Stimulated activated effector memory CD8-positive, alpha-beta T cell treated with anti-CD3 and anti-CD28 coated beads, Interleukin-12 subunit alpha, Interleukin-12 subunit beta, amount 100 ng/mL, for 72 hours (primary cell): Measurements from ENCODE around the gene FGF22.
A peak's percentile ranks its signal among the peaks of the same experiment; 100 is the strongest.

Source experiments
- ATAC-seq: fragments of 150-1000 bp; cut with Tn5 transposase; 2 replicates; pipeline ENCODE4 v1.10.0; 2021
- DNase-seq, 2 donors: peaks; one replicate each; pipeline ENCODE4 v3.0.0; 2021 to 2022; ENCODE audit warnings: low spot score in 2 of 2
- H3K27ac Mint-ChIP-seq: one replicate; pipeline ENCODE4 v1.8.0; 2022; ENCODE audit warnings: mild to moderate bottlenecking, mixed read lengths
- H3K36me3 Mint-ChIP-seq: one replicate; pipeline ENCODE4 v1.8.0; 2022; ENCODE audit warnings: mild to moderate bottlenecking, mixed read lengths
- H3K4me1 Mint-ChIP-seq: one replicate; pipeline ENCODE4 v1.8.0; 2022; ENCODE audit warnings: mixed read lengths
- H3K4me3 Mint-ChIP-seq: one replicate; pipeline ENCODE4 v1.8.0; 2022; ENCODE audit warnings: mild to moderate bottlenecking, mixed read lengths
- H3K9me3 Mint-ChIP-seq: one replicate; pipeline ENCODE4 v1.8.0; 2022; ENCODE audit warnings: mixed read lengths

Gene FGF22

DNA sequence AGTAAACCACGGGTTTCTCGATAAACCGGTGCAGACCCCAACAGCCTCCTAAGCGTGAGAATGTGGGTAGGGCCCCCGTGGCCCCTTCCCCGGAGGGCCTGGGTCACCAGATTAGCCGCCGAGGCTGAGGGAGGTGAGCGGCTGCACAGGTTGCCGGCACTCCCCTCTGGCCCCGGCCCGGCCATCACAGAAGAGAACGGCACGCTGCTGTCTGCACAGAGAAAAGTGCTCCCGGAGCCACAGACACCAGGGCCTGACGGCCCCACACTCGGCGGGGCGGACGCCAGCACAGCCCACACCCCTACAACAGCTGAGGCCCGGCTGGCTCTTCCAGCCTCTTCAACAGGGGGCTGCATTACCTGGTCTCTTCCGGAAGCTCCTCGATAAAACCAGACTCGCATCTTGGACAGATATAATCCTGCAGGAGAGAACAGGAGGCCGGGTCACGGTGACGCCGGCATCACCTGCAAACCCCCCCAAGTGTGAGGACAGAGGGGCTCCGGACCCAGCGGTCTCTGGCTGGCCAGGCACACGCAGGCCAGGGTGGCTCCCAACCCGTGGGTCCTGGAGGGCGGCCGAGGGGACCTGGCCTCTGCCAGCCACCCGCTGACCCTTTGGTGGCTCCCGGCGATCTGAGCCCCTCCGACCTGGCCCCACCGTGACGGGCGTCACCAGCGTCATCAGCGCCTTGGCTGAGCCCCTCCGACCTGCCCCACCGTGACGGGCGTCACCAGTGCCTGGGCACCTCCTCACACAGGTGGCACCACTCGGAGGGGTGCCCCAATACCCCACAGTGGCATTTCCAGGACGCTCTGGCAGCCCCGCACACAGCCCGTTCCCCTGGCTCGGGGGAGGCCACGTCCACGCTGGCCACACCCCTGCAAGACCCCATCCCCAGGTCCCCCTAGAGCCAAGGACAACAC, 13.0 kb downstream of the FGF22 start:
- Mint-ChIP-seq H3K36me3 (peaks cover 99% of the 10 kb centered on the region), H3K4me3 (no peak overlapping the region)

DNA sequence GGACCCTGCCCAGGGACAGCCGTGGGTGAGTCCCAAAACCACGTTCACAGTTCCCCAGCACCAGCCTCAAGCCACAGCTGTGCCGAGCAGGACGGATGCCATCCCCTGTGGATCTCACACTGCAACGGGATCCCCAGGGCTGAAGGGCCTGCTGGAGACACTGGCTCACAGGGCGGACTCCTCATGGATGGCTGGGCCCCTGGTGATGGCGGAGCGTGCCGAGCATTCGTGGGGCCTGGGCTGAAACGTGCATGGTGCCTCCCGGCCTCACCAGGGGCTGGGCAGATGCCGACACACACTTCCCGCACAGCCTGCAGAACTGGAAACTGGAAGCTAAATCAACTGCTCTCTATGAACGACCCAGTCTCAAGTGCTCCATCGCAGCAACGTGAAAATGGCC, 13.7 kb downstream of the FGF22 start:
- H3K4me1 Mint-ChIP-seq = peaks cover 36% of the 10 kb centered on the region
- no peak overlapping the region for H3K27ac Mint-ChIP-seq
- H3K4me3 Mint-ChIP-seq = no peak overlapping the region
- no peaks in the 10 kb centered on the region for H3K9me3 Mint-ChIP-seq
- no peak for ATAC-seq
- peaks cover 98% of the 10 kb centered on the region for H3K36me3 Mint-ChIP-seq
- no peak for DNase-seq

More for the DNA sequence above, 13.0 kb downstream of the FGF22 start:
- Mint-ChIP-seq H3K9me3 (no peaks in the 10 kb centered on the region), H3K27ac (no peak overlapping the region), H3K4me1 (peaks cover 33% of the 10 kb centered on the region)
- ATAC-seq = no peak
- no peak for DNase-seq

DNA sequence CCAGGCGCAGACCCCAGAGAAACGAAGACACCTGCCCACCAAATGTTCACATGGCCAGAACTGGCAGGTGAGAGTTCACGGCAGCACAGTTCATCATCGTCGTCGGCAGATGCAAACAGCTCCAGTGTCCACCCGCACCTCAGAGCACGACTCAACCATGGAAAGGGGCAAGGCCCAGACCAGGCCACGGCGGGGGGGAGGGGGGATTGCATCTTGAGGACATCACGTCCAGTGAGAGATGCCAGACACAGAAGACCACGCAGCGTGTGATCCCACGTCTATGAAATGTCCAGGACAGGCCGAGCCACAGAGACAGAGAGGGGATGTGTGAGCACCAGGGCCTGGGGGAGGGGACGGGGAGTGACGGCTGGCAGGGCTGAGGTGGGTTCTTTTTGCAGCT, 16.0 kb downstream of the FGF22 start:
- no peak for DNase-seq
- peaks cover 59% of the 10 kb centered on the region for H3K4me1 Mint-ChIP-seq
- H3K36me3 Mint-ChIP-seq = peaks cover 96% of the 10 kb centered on the region
- H3K4me3 Mint-ChIP-seq = peak overlapping the region; percentile 38
- no peak for ATAC-seq
- H3K9me3 Mint-ChIP-seq = no peaks in the 10 kb centered on the region
- peak overlapping the region; percentile 89 for H3K27ac Mint-ChIP-seq

DNA sequence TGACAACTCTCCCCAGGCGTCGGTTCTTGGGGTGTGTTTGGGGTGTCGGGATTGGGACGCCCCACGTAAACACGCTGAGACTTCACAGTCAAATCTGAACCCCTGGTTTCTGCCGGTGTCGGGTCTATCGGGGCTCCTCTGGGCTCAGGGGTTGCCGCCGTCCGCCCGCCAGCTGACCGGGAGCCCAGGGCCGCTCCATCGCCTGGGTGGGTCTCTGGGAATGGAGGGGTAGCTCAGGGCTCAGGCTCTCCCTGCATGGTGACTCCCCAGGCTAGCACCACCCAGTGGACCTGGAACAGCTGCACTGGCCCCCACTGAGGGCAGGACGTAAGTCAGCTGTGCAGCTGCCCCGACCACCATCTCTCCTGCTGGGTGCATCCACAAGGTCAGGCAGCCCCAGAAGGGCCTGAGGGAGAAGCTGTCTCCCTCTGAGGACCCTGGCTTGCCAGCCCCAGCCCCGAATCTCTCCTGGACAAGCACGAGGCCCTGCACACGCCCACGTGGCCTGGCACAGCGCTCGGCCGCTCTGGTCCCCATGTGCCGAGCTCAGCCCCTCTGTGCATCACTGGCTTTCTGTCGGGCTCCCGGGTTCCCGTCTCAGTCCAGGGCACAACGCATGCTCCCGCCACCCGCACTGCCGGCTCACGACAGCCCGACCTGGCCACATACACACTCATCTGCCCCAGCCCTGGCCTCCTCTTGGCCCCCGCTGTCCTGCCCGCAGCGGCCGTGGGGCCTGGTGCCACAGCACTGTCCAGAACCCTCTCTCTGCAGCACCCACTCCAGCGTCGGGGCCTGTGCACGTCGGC, 17.3 kb downstream of the FGF22 start:
- Mint-ChIP-seq H3K4me3 (peak overlapping the region; percentile 98), H3K4me1 (peaks cover 72% of the 10 kb centered on the region), H3K9me3 (no peaks in the 10 kb centered on the region), H3K27ac (peak overlapping the region; percentile 89), H3K36me3 (peaks cover 95% of the 10 kb centered on the region)
- ATAC-seq = no peak
- DNase-seq = no peak

DNA sequence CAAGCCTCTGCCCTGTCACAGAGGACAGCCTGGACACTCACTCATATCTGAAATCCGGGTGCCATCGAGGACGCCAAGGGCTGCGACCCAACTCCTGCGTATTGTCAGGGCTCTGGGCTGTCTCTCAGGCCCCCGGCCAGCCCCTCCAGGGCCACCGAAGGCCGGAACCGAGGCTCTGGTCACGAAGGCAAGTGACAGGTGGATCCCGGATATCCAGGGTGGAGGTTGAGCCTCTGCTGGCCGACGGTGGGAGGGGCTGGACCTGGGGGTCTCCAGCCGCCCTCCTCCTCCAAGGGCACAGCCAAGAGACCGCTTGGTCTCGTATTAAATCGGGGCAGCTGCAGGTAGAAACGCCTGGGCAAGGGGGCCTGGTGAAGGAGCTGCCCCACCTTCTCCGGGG, 17.9 kb downstream of the FGF22 start:
- H3K4me3 Mint-ChIP-seq = peak overlapping the region; percentile 98
- peaks cover 73% of the 10 kb centered on the region for H3K4me1 Mint-ChIP-seq
- H3K36me3 Mint-ChIP-seq = peaks cover 91% of the 10 kb centered on the region
- no peak for DNase-seq
- no peak overlapping the region for H3K27ac Mint-ChIP-seq
- H3K9me3 Mint-ChIP-seq = no peaks in the 10 kb centered on the region
- ATAC-seq = no peak

DNA sequence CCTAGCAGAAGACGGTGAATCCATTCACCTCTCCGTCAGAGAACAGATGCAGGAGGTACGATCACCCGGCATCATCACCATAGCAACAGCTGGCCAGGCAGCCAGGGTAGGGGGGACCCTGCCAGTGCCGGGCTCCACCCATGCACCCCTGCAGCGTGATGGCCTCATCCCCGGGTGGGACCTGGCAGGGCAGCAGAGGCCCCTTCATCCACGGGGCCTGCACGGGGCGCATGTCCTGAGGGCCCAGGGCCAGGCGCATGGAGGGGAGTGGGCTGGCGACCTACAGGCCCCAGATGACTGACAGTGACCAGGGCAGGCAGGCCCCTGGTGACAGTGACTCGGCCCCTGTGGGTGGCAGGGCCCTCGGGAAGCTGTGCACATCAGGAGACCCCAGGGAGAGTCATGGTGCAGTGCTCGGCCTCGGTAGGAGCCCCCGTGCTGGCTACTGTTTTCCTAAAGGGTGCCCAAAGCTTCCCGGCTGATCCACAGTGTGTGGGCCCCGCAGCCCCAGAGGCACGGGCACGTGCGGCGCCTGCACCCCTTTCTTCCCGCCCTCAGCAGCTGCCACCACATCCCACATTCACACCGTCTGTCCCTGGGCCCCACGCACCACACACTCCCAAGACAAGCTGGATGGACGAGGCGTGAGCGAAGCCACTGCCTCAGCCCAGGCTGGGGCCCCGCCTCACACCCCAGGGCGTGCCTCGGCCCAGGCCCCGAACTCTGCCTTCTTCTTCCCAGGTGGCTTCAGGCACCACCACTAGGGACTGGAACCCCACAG, 18.6 kb downstream of the FGF22 start:
- H3K4me3 Mint-ChIP-seq = peak overlapping the region; percentile 98
- H3K36me3 Mint-ChIP-seq = peaks cover 84% of the 10 kb centered on the region
- H3K4me1 Mint-ChIP-seq = peaks cover 74% of the 10 kb centered on the region
- no peak for ATAC-seq
- no peak for DNase-seq
- no peaks in the 10 kb centered on the region for H3K9me3 Mint-ChIP-seq
- H3K27ac Mint-ChIP-seq = peak overlapping the region; percentile 95

DNA sequence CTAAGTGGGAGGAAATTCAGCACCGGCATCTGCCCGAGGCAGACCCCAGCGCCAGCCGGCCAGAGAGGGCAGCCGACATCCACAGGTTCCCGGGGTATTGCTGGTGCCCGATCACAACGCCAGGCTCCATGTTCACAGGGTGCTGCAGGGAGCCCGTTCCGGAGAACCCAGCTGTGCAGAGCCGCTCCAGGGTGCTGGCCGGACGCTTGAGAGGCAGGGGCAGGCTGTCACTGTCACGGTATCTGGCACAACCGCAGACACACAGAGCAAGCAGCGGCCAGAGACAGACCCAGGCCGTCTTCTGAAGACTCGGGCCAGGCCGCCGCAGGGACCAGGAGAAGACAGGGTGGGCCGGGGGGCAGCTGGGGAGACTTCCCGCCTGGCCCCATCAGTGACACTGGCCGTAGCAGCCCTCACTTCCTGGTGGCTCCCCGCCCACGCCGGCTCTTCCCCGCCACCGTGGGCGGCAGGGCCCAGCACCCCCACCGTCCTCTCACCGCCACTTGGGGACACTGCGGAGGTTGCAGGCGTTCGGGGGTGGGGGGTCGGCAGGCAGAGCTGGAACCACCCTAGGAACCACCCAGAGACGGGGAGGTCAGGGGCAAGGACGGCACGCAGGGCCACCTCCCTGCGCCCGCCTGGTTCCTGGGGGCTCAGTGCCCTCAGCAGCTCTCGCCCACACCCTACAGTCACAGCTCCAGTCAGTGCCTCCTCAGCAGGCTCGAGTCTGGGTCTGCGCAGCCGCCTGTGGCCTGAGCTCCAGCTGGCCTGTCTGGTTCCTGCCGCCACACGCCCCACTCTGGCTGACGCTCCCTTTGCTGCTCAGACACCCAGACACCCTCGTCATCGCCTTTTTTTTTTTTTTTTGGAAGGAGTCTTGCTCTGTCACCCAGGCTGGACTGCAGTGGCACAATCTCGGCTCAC, 19.5 kb downstream of the FGF22 start:
- no peaks in the 10 kb centered on the region for H3K9me3 Mint-ChIP-seq
- ATAC-seq = peak; percentile 73
- H3K36me3 Mint-ChIP-seq = peaks cover 81% of the 10 kb centered on the region
- peak overlapping the region; percentile 98 for H3K4me3 Mint-ChIP-seq
- H3K4me1 Mint-ChIP-seq = peaks cover 82% of the 10 kb centered on the region
- DNase-seq = peak in 1 of 2 donors; percentile 32
- H3K27ac Mint-ChIP-seq = peak overlapping the region; percentile 95

DNA sequence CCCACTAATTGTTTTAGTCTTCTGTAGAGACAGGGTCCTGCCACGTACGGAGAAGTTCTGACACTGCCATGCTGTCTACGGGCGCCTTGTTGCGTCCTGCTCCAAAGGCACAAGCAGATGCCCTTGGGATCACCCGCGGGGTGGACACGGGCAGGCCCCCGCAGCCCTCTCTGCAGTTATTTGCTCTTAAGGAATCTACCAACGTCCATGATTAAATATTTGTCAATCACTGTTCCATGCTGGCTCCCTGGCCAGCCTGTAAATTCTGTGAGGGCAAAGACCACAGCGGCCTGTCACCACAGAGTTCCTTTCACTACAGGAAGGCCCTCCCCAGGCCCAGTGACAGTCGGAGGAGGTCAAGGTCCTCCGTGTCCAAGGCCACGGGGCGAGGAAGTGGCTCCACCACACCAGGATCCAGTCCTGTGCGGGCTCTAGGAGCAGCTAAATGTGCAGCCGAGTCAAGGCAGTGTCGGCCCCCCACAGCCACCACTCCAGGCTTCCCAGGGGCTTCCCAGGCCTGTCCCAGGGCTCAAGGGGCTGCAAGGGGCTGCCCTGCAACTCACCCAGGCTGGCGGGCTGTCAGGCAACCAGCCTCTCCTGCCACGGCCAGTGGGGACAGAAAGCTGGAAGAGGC, 21.2 kb downstream of the FGF22 start:
- Mint-ChIP-seq H3K36me3 (peaks cover 63% of the 10 kb centered on the region), H3K9me3 (no peaks in the 10 kb centered on the region), H3K4me1 (peaks cover 76% of the 10 kb centered on the region), H3K4me3 (peak overlapping the region; percentile 98), H3K27ac (peak overlapping the region; percentile 95)
- DNase-seq (no peak), ATAC-seq (no peak)

DNA sequence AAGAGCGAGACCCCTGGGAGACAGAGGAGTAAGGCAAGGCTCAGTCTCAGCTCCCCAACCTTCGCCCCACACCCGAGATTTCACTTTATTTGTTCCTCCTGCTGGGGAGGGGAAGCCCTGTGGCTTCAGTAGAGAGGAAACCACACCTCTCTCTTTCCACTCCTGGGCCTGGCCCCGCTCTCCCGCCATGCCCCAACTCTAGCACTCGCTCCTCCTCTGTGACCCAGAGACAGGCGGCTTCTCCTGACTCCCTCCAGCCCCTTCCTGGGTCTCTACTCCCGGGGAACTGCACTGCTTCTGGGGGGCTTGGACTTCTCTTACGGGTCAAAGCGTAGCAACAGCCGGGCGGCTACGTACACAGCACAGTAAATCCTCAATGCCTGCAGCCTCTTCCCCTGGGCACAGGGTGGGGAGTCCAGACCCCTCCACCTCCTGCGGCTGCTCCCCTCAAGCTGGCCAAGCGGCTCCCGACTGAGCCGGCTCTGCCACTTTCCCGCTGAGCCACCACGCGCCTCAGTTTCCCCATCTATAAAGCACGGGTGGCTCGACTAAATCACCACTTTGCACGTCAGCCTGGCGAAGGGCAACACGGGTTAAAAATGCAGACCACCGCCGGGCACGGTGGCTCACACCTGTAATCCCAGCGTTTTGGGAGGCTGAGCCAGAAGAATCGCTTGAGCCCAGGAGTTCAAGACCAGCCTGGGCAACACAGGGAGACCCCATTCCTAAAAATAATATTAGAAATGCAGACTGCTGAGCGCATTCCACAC, 21.9 kb downstream of the FGF22 start:
- peaks cover 69% of the 10 kb centered on the region for H3K4me1 Mint-ChIP-seq
- DNase-seq (peak; percentile 30 to 79), ATAC-seq (peak; percentile 33)
- H3K27ac Mint-ChIP-seq = peak overlapping the region; percentile 95
- no peaks in the 10 kb centered on the region for H3K9me3 Mint-ChIP-seq
- H3K4me3 Mint-ChIP-seq = peak overlapping the region; percentile 98
- H3K36me3 Mint-ChIP-seq = peaks cover 56% of the 10 kb centered on the region

DNA sequence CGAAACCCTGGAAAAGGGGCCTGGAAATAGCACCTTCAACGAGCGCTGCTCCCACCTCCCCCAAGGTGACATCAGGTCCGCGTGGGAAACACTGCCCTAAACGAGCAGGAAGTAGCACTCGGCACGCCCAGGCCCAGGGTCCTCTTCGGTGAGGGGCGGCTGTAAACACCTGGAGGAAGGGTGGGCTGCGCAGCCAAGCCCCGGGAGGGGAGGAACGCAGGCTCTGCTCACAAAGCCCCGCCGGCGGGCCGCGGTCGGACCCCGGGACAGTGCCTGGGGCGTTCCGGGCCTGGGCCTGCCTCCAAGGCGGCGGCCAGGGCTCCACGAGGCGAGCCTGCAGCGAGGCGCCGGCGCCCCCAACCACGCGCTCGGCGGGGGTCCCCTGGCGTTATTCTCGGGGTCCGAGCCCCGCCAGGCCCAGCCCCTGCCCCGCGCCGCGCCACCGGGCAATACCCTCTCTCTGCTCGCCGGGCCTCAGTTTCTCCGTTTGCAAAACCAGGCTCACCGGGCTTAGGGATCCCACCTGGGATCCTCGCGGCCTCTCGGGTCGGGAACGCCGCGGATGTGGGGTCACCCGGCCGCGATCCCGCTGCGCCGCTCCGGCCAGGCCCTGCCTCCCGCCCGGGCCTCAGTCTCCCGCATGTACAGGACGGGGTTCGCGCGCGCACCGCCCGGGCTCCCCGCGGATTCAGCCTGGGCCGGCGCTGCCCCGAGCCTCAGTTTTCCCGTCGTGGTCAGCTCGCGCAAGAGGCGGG, 22.7 kb downstream of the FGF22 start:
- ATAC-seq (peak; percentile 20), DNase-seq (peak; percentile 50 to 84)
- Mint-ChIP-seq H3K27ac (peak overlapping the region; percentile 95), H3K4me3 (peak overlapping the region; percentile 98), H3K9me3 (no peaks in the 10 kb centered on the region), H3K36me3 (peaks cover 50% of the 10 kb centered on the region), H3K4me1 (peaks cover 62% of the 10 kb centered on the region)

DNA sequence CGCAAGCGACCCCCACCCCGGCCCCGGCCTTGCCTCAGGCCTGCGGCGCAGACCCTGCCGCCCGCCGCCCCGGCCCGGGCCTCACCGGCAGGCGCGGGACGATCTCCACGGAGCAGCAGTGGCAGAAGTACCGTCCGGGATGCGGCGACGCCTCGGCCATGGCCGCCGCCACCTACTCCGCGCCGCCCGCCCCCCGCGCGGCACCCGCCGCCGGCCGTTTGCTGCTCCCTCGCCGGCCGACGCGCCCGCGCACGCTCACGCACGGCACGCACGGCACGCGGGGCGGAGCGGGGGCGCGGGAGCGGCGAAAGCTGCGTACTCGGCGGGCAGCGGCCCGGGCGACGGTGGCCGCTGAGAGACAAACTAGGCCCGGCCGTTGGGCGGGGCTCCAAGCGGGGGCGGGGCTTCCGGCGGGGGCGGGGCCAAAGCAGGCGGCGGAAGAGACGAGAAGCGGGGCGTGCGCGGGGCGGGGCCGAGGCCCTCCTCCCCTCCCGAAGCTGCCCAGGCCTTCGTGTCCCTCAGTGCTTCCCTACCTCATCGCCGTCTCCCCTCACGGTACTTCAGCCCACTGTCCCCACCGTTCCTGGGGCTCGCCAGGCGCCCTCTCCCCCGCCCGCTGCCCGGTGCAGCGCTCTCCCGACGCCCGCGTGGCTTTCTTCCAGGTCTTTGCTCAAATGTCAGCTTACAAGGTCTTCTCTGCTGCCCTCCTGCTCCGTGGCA, 23.4 kb downstream of the FGF22 start, which contains the start of gene RNF126:
TSS of gene RNF126 (minus strand) at position 253 of the 720 bp plus-strand sequence. CDS start at position 160, 93 bp downstream.
- Mint-ChIP-seq H3K36me3 (peaks cover 44% of the 10 kb centered on the region), H3K4me3 (peak within 1 kb of the TSS; percentile 98), H3K27ac (peak within 1 kb of the TSS; percentile 95), H3K4me1 (peaks cover 58% of the 10 kb centered on the region), H3K9me3 (no peaks in the 10 kb centered on the region)
- ATAC-seq (peak; percentile 61), DNase-seq (peak; percentile 80 to 90)

DNA sequence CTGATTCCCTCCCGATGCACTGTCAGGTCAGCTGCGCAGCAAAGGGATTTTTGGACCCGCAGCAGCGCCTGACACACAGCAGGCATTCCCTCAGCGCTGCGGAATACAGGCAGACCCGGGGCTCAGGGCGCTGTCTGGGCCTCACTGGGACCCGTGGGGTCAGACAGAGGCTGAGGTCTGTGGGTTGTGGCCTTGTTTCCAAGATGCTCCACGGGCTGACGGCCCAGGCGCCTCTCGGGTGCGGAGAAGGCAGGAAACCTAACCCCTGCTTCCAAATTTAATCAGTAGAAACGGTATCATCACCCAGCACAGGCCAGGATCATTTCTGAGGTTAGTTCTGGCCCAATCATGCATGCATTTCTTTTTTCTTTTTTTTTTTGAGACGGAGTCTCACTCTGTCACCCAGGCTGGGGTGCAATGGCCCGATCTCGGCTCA, 24.0 kb downstream of the FGF22 start:
- Mint-ChIP-seq H3K4me3 (peak overlapping the region; percentile 98), H3K27ac (peak overlapping the region; percentile 85), H3K9me3 (no peaks in the 10 kb centered on the region), H3K4me1 (peaks cover 52% of the 10 kb centered on the region), H3K36me3 (peaks cover 38% of the 10 kb centered on the region)
- no peak for DNase-seq
- ATAC-seq = no peak
